ENCODE measurements around the gene TINAGL1.
A peak's percentile ranks its signal among the peaks of the same experiment; 100 is the strongest.

TINAGL1 gene

DNA sequence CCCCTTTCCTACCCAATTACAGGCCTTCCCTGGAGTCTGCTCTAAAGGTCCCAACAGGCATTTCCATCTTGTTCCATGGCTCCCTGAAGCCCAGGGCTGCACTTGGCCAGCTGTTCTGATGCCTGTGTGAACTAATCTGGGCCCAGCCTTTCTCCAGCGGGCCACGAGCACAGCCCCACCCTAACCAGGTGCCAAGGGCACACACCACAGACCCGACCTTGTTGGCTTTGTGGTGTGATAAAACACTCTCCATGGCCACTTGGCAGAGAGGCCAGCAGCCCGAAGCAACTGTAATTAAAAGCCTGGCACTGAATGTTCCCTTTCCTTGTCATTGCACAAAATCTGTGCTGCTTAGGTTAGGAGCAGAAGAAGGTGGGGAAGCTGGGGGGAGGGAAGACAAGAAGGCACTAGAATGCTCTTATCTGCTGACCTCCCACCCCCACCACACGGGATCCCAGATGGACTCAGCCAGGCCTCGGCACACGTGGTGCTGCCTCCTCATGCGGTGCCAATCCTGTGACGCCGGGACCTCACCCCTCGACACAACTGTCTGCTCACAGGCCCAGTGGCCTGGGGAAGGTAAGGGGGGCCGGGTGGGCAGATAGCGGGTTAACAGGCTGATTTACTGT, 51.1 kb downstream of the TINAGL1 start:
- DNase-seq (ENCODE audit: low spot score) = no peak

DNA sequence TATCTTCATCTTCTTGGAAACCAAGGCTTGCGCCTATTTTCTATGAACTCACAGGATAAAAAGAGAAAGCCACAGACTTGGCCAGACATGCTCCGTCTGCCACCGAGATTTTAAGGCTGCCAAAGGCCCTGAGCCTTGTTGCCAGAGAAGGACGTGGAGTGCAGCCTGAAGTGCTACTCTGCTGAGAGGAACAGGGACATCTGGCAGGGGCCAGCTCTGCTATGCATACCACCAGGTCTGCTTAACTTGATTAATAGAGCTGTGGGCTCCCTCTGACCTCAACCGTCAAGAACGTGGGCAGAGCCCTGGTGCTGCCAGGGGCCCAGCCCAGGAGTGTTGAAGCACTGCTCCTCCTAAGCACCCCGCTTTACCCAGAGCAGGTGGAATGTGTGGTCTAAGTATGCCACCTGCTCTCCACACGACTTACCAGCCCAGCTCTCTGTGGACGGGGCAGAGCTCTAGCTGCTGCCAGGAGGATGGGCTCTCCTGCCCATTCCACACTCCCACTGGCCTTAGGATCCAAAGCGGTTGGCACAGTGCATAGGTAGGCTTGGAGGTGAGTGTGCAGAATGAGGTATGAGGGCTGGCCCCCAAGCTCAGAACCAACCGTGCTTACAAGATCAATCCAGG, 51.7 kb downstream of the TINAGL1 start:
- DNase-seq (ENCODE audit: low spot score) = no peak

DNA sequence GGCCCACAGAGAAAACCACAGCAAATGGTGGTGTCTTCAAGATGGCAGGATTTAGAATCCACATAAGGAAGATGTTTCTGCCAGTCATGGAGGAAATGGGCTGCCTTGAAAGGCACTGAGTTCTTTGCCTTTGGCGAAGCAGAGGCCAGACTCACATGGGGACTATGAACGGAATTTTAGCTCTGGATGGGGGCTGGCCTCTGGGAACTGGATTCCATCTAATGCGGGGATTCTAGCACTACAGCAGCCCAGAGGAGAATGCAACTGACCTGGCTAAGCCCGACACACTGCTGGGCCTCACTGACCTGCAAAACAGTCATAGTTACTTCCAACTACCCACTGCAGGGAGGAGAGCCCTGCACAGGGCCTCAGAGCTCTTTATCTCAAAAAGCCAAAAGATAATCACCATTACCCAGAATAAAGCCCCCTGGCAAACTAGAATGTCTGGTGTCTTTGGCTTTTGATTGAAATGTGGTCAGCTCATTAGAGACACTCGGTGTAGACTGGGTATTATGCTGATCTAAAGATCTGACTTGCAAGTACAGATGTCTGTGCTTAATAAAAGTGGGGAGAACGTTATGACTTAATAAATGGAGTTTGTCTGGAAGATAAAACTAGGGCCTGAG, 52.7 kb downstream of the TINAGL1 start:
- no peak for DNase-seq (ENCODE audit: low spot score)

- DNase-seq (ENCODE audit: low spot score) = no peak
Observed at GRCh38 chr1:31632649-31633048, 56.3 kb downstream of the TINAGL1 start.

- DNase-seq (ENCODE audit: low spot score) = peak; percentile 9
Observed at GRCh38 chr1:31633117-31633516, 56.8 kb downstream of the TINAGL1 start.

All from RKO (cell line).